ENCODE measurements around the gene RNASEL.

RNASEL gene

DNA sequence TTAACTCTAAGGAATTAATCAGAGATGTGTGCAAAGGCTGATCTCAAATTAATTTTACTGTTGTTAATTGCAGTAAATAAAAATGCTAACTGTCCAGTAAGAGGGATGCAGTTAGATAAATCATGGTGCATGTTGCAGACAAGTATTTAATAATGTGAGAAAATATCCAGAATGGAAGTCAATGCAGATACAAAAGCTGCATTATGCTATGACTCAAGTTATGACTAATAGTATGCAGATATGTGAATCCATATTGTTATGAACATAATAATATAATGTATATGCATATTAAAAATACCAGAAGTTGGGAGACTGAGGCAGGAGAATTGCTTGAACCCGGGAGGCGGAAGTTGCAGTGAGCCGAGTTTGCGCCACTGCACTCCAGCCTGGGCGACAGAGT, 21.4 kb downstream of the RNASEL start:
- CTCF ChIA-PET = interaction anchor here (2.5 kb wide), 1 partner anchor 28 kb away, joined by 6 read pairs; no protein-coding TSS in a partner anchor
- POLR2A ChIA-PET = no interaction called here
- TF ChIP-seq, protein P1, sequence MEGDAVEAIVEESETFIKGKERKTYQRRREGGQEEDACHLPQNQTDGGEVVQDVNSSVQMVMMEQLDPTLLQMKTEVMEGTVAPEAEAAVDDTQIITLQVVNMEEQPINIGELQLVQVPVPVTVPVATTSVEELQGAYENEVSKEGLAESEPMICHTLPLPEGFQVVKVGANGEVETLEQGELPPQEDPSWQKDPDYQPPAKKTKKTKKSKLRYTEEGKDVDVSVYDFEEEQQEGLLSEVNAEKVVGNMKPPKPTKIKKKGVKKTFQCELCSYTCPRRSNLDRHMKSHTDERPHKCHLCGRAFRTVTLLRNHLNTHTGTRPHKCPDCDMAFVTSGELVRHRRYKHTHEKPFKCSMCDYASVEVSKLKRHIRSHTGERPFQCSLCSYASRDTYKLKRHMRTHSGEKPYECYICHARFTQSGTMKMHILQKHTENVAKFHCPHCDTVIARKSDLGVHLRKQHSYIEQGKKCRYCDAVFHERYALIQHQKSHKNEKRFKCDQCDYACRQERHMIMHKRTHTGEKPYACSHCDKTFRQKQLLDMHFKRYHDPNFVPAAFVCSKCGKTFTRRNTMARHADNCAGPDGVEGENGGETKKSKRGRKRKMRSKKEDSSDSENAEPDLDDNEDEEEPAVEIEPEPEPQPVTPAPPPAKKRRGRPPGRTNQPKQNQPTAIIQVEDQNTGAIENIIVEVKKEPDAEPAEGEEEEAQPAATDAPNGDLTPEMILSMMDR (IDR thresholded peaks at IDR 0.05; ENCODE audit: control extremely low read depth, extremely low read depth, low read depth, missing control alignments) = no peak
- no peak for DNase-seq (ENCODE audit: extremely low spot score)

DNA sequence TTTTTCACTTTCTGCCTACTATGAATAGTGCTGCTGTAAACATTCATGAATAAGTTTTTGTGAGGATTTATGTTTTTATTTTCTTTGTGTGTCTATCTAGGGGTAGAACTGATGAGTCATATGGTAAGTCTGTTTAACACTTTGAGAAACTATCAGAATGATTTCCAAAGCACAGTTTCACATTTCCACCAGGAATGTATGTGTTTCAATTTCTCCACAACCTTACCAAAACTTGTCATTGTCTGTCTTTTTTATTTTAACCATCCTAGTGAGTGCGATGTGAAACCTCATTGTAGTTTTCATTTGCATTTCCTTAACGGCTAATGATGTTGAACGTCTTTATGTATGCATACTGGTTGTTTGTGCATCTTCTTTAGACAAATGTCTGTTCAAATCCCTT, 23.5 kb downstream of the RNASEL start:
- CTCF ChIA-PET = interaction anchor here (0.6 to 2.5 kb wide), 2 partner anchors 30 to 217 kb away, joined by 3 to 6 read pairs; no protein-coding TSS in a partner anchor
- POLR2A ChIA-PET = no interaction called here
- TF ChIP-seq, protein P1 (IDR thresholded peaks at IDR 0.05; ENCODE audit: control extremely low read depth, extremely low read depth, low read depth, missing control alignments) = no peak
- no peak for DNase-seq (ENCODE audit: extremely low spot score)

DNA sequence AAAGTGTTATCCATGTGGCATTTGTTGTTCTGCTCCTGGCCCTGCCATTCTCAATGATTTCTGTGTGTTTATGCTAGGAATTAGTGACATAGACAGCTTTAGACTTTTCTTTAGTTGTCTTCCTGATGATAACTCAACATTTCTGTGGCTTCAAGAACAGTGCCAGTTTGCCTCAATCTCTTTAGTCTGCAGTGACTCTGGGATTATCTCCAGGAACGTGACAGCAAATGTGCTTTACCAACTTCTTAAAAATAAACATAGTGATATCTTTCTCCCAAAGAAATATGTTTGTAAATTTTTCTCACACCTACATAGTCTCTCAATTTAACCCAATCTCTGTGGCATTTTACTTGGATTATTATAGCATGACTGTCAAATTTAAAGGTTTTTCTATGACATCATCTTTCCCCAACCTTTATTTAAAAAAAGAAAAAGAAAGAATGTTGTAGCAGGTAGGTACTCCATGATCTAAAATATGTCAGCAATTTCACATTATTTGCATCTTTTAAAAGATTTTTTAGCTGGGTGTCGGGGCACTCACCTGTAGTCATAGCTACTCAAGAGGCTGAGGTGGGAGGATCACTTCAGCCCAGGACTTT, 24.6 kb downstream of the RNASEL start:
- ChIA-PET POLR2A (no interaction called here), CTCF (interaction anchor here (1.7 kb wide), 1 partner anchor 31 kb away, joined by 6 read pairs; no protein-coding TSS in a partner anchor)
- TF ChIP-seq, protein P1 (IDR thresholded peaks at IDR 0.05; ENCODE audit: control extremely low read depth, extremely low read depth, low read depth, missing control alignments) = no peak
- no peak for DNase-seq (ENCODE audit: extremely low spot score)

DNA sequence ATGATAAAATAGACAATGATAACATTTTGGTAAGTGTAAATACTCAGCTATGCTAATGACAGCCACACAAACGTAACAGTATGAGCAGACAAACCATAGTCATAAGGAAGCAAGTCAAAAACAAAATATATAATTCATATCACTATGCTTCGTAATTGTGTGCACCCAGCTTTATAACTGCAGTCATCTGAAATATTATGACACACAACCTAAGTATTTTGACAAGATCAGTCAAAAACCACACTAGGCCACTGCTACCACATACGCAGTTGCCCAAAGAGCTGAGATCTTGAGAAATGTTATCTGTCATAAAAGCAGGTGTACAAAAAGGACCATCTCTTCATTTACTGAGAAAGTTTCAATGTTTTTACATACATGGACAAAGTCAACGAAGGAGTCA, 26.0 kb downstream of the RNASEL start:
- CTCF ChIA-PET = interaction anchor here (1.4 to 1.7 kb wide), 2 partner anchors 12 to 33 kb away, joined by 4 to 6 read pairs; no protein-coding TSS in a partner anchor
- DNase-seq (ENCODE audit: extremely low spot score) = no peak
- POLR2A ChIA-PET = no interaction called here
- TF ChIP-seq, protein P1 (IDR thresholded peaks at IDR 0.05; ENCODE audit: control extremely low read depth, extremely low read depth, low read depth, missing control alignments) = no peak

DNA sequence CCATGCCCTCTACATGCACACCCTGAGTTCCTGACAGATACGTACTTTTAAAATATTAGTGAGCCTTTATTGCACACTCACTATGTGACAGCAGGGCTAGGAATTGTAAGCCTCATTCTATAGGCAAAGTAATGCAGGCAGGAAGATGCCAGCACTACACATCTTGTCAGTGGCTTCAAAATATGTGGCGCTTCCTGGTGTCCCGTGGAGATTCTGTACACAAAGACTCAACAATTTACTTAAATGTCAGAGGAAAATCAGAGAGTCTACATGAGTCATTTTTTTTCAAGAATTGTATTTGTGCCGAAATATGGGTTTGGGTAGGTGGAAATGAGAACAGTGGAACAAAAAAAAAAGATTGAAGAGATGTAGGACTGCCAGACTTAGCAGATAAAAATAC, 27.6 kb downstream of the RNASEL start:
- ChIA-PET CTCF (interaction anchor here (1.3 to 1.4 kb wide), 2 partner anchors 13 to 16 kb away, joined by 4 read pairs; no protein-coding TSS in a partner anchor), POLR2A (no interaction called here)
- TF ChIP-seq, protein P1 (IDR thresholded peaks at IDR 0.05; ENCODE audit: control extremely low read depth, extremely low read depth, low read depth, missing control alignments) = no peak
- no peak for DNase-seq (ENCODE audit: extremely low spot score)

DNA sequence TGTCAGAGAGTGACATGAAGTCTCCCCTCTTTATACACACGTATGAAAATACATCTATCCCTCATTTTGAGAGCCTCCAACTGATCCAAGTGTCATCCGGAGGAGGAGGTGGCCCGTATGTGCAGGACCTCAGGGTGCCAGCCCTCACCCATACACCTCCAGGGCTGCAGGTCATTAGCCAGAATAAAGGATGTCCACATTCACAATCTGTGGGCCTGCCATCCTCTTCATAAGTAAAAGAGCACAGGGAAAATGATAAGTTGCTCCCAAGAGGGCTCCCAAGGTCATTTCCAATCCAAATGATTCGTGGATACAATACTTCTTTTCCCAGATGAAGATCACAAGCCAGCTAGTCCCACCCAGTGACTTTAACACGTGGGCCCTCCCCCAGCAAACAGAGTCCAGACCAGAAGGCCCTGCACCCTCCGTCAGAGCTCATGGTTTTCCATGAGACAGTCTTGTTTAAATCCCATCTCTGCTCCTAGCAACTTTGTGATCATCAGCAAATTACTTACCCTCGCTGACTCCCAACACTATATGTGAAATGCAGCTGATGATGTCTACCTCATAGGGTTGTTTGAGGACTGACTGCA, 28.6 kb downstream of the RNASEL start:
- CTCF ChIA-PET = no interaction called here
- POLR2A ChIA-PET = no interaction called here
- DNase-seq (ENCODE audit: extremely low spot score) = no peak
- TF ChIP-seq, protein P1 (IDR thresholded peaks at IDR 0.05; ENCODE audit: control extremely low read depth, extremely low read depth, low read depth, missing control alignments) = no peak

Measured in GM10248 (cell line).